Lower lobe of right lung (tissue), 2 donors: Measurements from ENCODE around the gene PCLO. TPM values are rescaled to one million over a fixed set of nuclear protein-coding genes. Genes with fewer than 3 reads are reported as not detected.

ENCODE experiments used
- ATAC-seq, 2 donors: fragments of 200-7000 bp; cut with Tn5 transposase; one replicate each; pipeline ENCODE4 v1.9.1; 2020 to 2022; ENCODE audit warnings: mild to moderate bottlenecking in 2 of 2, moderate library complexity in 2 of 2
- DNase-seq: peaks from one replicate; pipeline ENCODE4 v3.0.0-alpha.2; 2020
- H3K27ac ChIP-seq: fragments of 200-600 bp; one replicate; pipeline ENCODE4 v1.8.0; 2022
- H3K27me3 ChIP-seq: fragments of 200-600 bp; one replicate; pipeline ENCODE4 v1.8.0; 2022; ENCODE audit warnings: low read depth
- H3K36me3 ChIP-seq: fragments of 200-600 bp; one replicate; pipeline ENCODE4 v1.8.0; 2022; ENCODE audit warnings: mild to moderate bottlenecking
- H3K4me1 ChIP-seq: fragments of 200-600 bp; one replicate; pipeline ENCODE4 v1.8.0; 2022
- H3K4me3 ChIP-seq: fragments of 200-600 bp; one replicate; pipeline ENCODE4 v1.8.0; 2022; ENCODE audit warnings: mild to moderate bottlenecking
- H3K9me3 ChIP-seq: fragments of 200-600 bp; one replicate; pipeline ENCODE4 v1.8.0; 2022
- CTCF ChIP-seq: fragments of 200-600 bp; IDR thresholded peaks from one replicate; pipeline ENCODE4 v1.8.0; 2022; ENCODE audit warnings: antibody characterized with exemption, mild to moderate bottlenecking
- intact Hi-C: fragments of 100-400 bp; cut with DNase I; formaldehyde crosslinking; loops from one replicate; pipeline ENCODE4 v1.11.0; 2022
- total RNA-seq: library from RNA; stranded (reverse); fragmentation: NEBNext Ultra II Directional; extraction: Animal tissue kit (Norgen Biotek cat#: 25700); gene quantifications from one replicate; pipeline ENCODE4 v1.2.1, GENCODE V29; 2021
- donor health status: DM: no; HTN: yes; CAD: no; lungs with severe emphysema.

The PCLO gene
- total RNA-seq, 1 donor from 2014 or later: 2.9 TPM

GRCh38 chr7:83201355-83201754, 38.7 kb upstream of the PCLO start:
- H3K9me3 ChIP-seq: no peaks in the 10 kb centered on the region
- DNase-seq: no peak
- no peak for ATAC-seq
- no peak for TF ChIP-seq CTCF
- H3K36me3 ChIP-seq: no peaks in the 10 kb centered on the region
- intact Hi-C loops: no loop called here
- no peaks in the 10 kb centered on the region for H3K27me3 ChIP-seq
- H3K4me3 ChIP-seq: no peak overlapping the region
- H3K4me1 ChIP-seq: no peaks in the 10 kb centered on the region
- H3K27ac ChIP-seq: no peak overlapping the region

- no peaks in the 10 kb centered on the region for H3K36me3 ChIP-seq
- ATAC-seq: no peak
- DNase-seq: no peak
- intact Hi-C loops: no loop called here
- no peaks in the 10 kb centered on the region for H3K4me1 ChIP-seq
- no peaks in the 10 kb centered on the region for H3K9me3 ChIP-seq
- H3K27ac ChIP-seq: no peak overlapping the region
- H3K4me3 ChIP-seq: no peak overlapping the region
- no peak for TF ChIP-seq CTCF
- no peaks in the 10 kb centered on the region for H3K27me3 ChIP-seq
These were observed 28.1 kb upstream of the PCLO start for GRCh38 chr7:83190659-83191389.

GRCh38 chr7:83178796-83179195, 16.1 kb upstream of the PCLO start:
- no peak overlapping the region for H3K27ac ChIP-seq
- TF ChIP-seq CTCF: no peak
- no peaks in the 10 kb centered on the region for H3K4me1 ChIP-seq
- no peak overlapping the region for H3K4me3 ChIP-seq
- H3K27me3 ChIP-seq: no peaks in the 10 kb centered on the region
- peaks cover 13% of the 10 kb centered on the region for H3K9me3 ChIP-seq
- no peak for ATAC-seq
- intact Hi-C loops: no loop called here
- no peaks in the 10 kb centered on the region for H3K36me3 ChIP-seq
- DNase-seq: no peak

GRCh38 chr7:83178066-83178465, 15.4 kb upstream of the PCLO start:
- TF ChIP-seq CTCF: no peak
- DNase-seq (no peak), ATAC-seq (no peak)
- Histone ChIP-seq H3K27me3 (no peaks in the 10 kb centered on the region), H3K27ac (no peak overlapping the region), H3K9me3 (peaks cover 6% of the 10 kb centered on the region), H3K36me3 (no peaks in the 10 kb centered on the region), H3K4me1 (no peaks in the 10 kb centered on the region), H3K4me3 (no peak overlapping the region)
- intact Hi-C loops: no loop called here

GRCh38 chr7:83173664-83174063, 11.0 kb upstream of the PCLO start:
- no peak for DNase-seq
- intact Hi-C loops: no loop called here
- TF ChIP-seq CTCF: no peak

More at GRCh38 chr7:83173664-83174063, 11.0 kb upstream of the PCLO start:
- Histone ChIP-seq H3K9me3 (no peaks in the 10 kb centered on the region), H3K4me1 (no peaks in the 10 kb centered on the region), H3K36me3 (no peaks in the 10 kb centered on the region), H3K27me3 (no peaks in the 10 kb centered on the region), H3K27ac (no peak overlapping the region), H3K4me3 (no peak overlapping the region)
- no peak for ATAC-seq
